Measurements from ENCODE around the gene SYT13. TPM values are rescaled to one million over a fixed set of nuclear protein-coding genes. Genes with fewer than 3 reads are reported as not detected.

Gene SYT13
- total and polyA plus RNA-seq, 2 of the 4 experiments (the other 2 are of a cell fraction) = not detected

- H3K9ac ChIP-seq (ENCODE audit: low read depth, low read length) = no peak overlapping the region
- dilution Hi-C loops (cut with HindIII; ENCODE audit: low sequenced_read_pairs, unreplicated experiment) (no loop called here), intact Hi-C loops (cut with micrococcal nuclease) (no loop called here), in situ Hi-C loops (cut with MboI; ENCODE audit: low sequenced_read_pairs) (no loop called here)
- WGBS, 2 experiments (ENCODE audit: extremely low coverage in 2 of 2, insufficient read length in 1 of 2) = no CpG with 5 or more reads among the region's 9 CpGs
- no peak overlapping the region for H2AK9ac ChIP-seq (replicated peaks; ENCODE audit: low read depth, low read length, poor library complexity)
- no peaks in the 10 kb centered on the region for H3K9me3 ChIP-seq (ENCODE audit: control insufficient read depth, insufficient read depth, low read length)
- H2AK5ac ChIP-seq (ENCODE audit: low read depth, low read length) = no peak overlapping the region
- ChIA-PET CTCF (no interaction called here), POLR2A (ENCODE audit: unreplicated experiment) (no interaction called here)
- TF ChIP-seq RFX5 (IDR thresholded peaks at IDR 0.05; ENCODE audit: low read depth, low read length) (no peak), MAZ (IDR thresholded peaks at IDR 0.05; ENCODE audit: borderline replicate concordance, low read depth, low read length) (no peak), RCOR1 (IDR thresholded peaks at IDR 0.05; ENCODE audit: insufficient replicate concordance, low read length) (no peak), FOS (IDR thresholded peaks at IDR 0.05; ENCODE audit: low read depth, low read length) (no peak), SMC3 (IDR thresholded peaks at IDR 0.05; ENCODE audit: low read depth, low read length) (no peak), MAFK (IDR thresholded peaks at IDR 0.05; ENCODE audit: low read depth, low read length) (no peak), MXI1 (IDR thresholded peaks at IDR 0.05; ENCODE audit: borderline replicate concordance, low read depth, low read length) (no peak), RAD21 (IDR thresholded peaks at IDR 0.05; ENCODE audit: low read length) (no peak), POLR2A (IDR thresholded peaks at IDR 0.05; ENCODE audit: low read depth, low read length) (no peak), CHD1 (IDR thresholded peaks at IDR 0.05; ENCODE audit: low read depth, low read length) (no peak), NFE2L2 (IDR thresholded peaks at IDR 0.05; ENCODE audit: low read depth, low read length) (no peak)
- TF ChIP-seq, protein P1, sequence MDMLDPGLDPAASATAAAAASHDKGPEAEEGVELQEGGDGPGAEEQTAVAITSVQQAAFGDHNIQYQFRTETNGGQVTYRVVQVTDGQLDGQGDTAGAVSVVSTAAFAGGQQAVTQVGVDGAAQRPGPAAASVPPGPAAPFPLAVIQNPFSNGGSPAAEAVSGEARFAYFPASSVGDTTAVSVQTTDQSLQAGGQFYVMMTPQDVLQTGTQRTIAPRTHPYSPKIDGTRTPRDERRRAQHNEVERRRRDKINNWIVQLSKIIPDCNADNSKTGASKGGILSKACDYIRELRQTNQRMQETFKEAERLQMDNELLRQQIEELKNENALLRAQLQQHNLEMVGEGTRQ (IDR thresholded peaks at IDR 0.05; ENCODE audit: low read depth, low read length) = no peak
- TF ChIP-seq, protein P2, sequence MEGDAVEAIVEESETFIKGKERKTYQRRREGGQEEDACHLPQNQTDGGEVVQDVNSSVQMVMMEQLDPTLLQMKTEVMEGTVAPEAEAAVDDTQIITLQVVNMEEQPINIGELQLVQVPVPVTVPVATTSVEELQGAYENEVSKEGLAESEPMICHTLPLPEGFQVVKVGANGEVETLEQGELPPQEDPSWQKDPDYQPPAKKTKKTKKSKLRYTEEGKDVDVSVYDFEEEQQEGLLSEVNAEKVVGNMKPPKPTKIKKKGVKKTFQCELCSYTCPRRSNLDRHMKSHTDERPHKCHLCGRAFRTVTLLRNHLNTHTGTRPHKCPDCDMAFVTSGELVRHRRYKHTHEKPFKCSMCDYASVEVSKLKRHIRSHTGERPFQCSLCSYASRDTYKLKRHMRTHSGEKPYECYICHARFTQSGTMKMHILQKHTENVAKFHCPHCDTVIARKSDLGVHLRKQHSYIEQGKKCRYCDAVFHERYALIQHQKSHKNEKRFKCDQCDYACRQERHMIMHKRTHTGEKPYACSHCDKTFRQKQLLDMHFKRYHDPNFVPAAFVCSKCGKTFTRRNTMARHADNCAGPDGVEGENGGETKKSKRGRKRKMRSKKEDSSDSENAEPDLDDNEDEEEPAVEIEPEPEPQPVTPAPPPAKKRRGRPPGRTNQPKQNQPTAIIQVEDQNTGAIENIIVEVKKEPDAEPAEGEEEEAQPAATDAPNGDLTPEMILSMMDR (conservative IDR thresholded peaks at IDR 0.05; ENCODE audit: low read depth, low read length) = no peak
- TF ChIP-seq, protein P3, sequence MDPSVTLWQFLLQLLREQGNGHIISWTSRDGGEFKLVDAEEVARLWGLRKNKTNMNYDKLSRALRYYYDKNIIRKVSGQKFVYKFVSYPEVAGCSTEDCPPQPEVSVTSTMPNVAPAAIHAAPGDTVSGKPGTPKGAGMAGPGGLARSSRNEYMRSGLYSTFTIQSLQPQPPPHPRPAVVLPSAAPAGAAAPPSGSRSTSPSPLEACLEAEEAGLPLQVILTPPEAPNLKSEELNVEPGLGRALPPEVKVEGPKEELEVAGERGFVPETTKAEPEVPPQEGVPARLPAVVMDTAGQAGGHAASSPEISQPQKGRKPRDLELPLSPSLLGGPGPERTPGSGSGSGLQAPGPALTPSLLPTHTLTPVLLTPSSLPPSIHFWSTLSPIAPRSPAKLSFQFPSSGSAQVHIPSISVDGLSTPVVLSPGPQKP (IDR thresholded peaks at IDR 0.05; ENCODE audit: borderline replicate concordance, low read depth, low read length) = no peak
- no peak overlapping the region for H3K56ac ChIP-seq (ENCODE audit: extremely low read depth, insufficient read depth, low read length)
- H4K5ac ChIP-seq (ENCODE audit: low read depth, low read length) = no peak overlapping the region
- no peaks in the 10 kb centered on the region for H3K4me1 ChIP-seq (ENCODE audit: control insufficient read depth, insufficient read depth, low read length)
- H2AFZ ChIP-seq (replicated peaks; ENCODE audit: low read length, poor library complexity) = no peak overlapping the region
- no peak overlapping the region for H3K4ac ChIP-seq (ENCODE audit: low read depth, low read length)
- no peak overlapping the region for H3K27ac ChIP-seq (ENCODE audit: insufficient read depth, low read length)
- H4K8ac ChIP-seq (ENCODE audit: low read depth in 2 of 2, low read length in 2 of 2) = no peak overlapping the region
- no peak overlapping the region for H3K4me3 ChIP-seq (ENCODE audit: insufficient read depth, low read depth, low read length)
- no peaks in the 10 kb centered on the region for H3K79me1 ChIP-seq (ENCODE audit: low read depth in 1 of 2, low read length in 2 of 2)
- no peaks in the 10 kb centered on the region for H3K9me1 ChIP-seq (ENCODE audit: insufficient read depth, low read length)
- no peak overlapping the region for H3K18ac ChIP-seq (ENCODE audit: low read depth, low read length)
- no peak overlapping the region for H4K91ac ChIP-seq (ENCODE audit: insufficient read depth, low read depth, low read length)
- H2BK15ac ChIP-seq (ENCODE audit: low read depth, low read length) = no peak overlapping the region
- H4K20me1 ChIP-seq (ENCODE audit: insufficient read depth, low read length) = no peaks in the 10 kb centered on the region
- no peak overlapping the region for H3K14ac ChIP-seq (replicated peaks; ENCODE audit: low read depth, low read length)
- no TSS peak for BruUV-seq (replicated peaks)
- H3K27me3 ChIP-seq (ENCODE audit: control insufficient read depth, insufficient read depth, low read length) = peaks cover 11% of the 10 kb centered on the region
- H3K36me3 ChIP-seq (ENCODE audit: control insufficient read depth, insufficient read depth, low read length) = no peaks in the 10 kb centered on the region
- H2BK20ac ChIP-seq (ENCODE audit: low read depth, low read length) = no peak overlapping the region
- no peak overlapping the region for H3K4me2 ChIP-seq (ENCODE audit: low read depth, low read length)
- no peak overlapping the region for H3K23ac ChIP-seq (ENCODE audit: low read depth, low read length)
- DNase-seq (no peak), ATAC-seq (ENCODE audit: low read depth) (no peak)
- no peak overlapping the region for H2BK5ac ChIP-seq (ENCODE audit: low read depth, low read length, poor library complexity, severe bottlenecking)
- no peak overlapping the region for H2BK120ac ChIP-seq (ENCODE audit: low read depth, low read length)
Observed at GRCh38 chr11:45316258-45316657, 30.1 kb upstream of the SYT13 start.
